ENCODE results near the gene VPS39.

VPS39 gene

GRCh38 chr15:42149493-42150218 is 58.4 kb downstream of the VPS39 start:
- DNase-seq: peak in 2 of 10 donors; percentile 45 to 54
- intact Hi-C loops (cut with DNase I): no loop called here

DNA sequence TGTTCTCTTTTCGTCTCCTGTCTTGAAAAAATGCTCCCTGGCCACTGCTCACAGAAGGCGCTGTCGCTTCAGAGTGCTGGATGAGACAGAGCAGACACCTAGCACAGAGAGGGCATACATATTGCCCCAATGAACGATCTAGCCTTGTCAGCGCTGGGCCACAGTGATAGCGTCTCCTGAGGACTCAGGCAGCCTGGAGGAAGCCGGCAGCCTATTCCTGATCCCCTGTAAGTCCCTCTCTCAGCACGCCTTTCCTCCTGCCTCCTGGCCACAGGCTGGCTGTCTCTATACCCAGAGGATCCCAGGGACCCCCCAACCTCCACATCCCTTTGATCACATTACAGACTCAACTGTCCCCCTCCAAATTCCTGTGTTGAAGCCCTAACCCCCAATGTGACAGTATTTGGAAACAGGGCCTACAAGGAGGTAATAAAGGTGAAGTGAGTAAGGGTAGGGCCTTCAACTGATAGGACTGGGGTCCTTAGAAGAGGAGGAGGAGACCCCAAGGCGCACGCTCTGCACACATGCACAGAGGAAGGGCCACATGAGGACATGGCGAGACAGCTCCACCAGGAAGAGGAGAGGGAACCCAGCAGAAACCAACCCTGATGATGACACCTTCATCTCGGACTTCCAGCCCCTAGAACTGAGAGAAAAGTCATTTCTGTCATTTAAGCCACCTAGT is 59.2 kb downstream of the VPS39 start:
- intact Hi-C loops (cut with DNase I): no loop called here
- DNase-seq: peak in 2 of 10 donors; percentile 14 to 61

- DNase-seq: peak in 1 of 10 donors; percentile 27
- intact Hi-C loops (cut with DNase I): no loop called here
These were observed 60.7 kb downstream of the VPS39 start for GRCh38 chr15:42147431-42147735.

GRCh38 chr15:42146551-42147430 is 61.3 kb downstream of the VPS39 start:
- peak in 2 of 10 donors; percentile 28 to 63 for DNase-seq
- intact Hi-C loops (cut with DNase I): no loop called here

GRCh38 chr15:42145546-42146455 is 62.3 kb downstream of the VPS39 start:
- peak in 2 of 10 donors; percentile 46 to 61 for DNase-seq
- intact Hi-C loops (cut with DNase I): no loop called here

- DNase-seq: peak in 2 of 10 donors; percentile 20 to 42
- intact Hi-C loops (cut with DNase I): no loop called here
These were observed 63.2 kb downstream of the VPS39 start for GRCh38 chr15:42144841-42145375.

GRCh38 chr15:42143866-42144625 is 64.1 kb downstream of the VPS39 start:
- intact Hi-C loops (cut with DNase I): no loop called here
- DNase-seq: peak in 3 of 10 donors; percentile 46 to 70 (median 52)

- intact Hi-C loops (cut with DNase I): no loop called here
- DNase-seq: peak in 3 of 10 donors; percentile 13 to 62 (median 16)
These were observed 64.7 kb downstream of the VPS39 start for GRCh38 chr15:42143356-42143755.

GRCh38 chr15:42141795-42142667 is 66.1 kb downstream of the VPS39 start:
- DNase-seq: peak in 3 of 10 donors; percentile 39 to 66 (median 57)
- intact Hi-C loops (cut with DNase I): no loop called here

- DNase-seq: peak in 5 of 10 donors; percentile 0 to 31 (median 9)
- intact Hi-C loops (cut with DNase I): no loop called here
These were observed 66.9 kb downstream of the VPS39 start for GRCh38 chr15:42141246-42141645.

GRCh38 chr15:42140383-42141070 is 67.6 kb downstream of the VPS39 start:
- DNase-seq: peak in 2 of 10 donors; percentile 10 to 74
- intact Hi-C loops (cut with DNase I): no loop called here

GRCh38 chr15:42139596-42139995 is 68.5 kb downstream of the VPS39 start:
- peak in 1 of 10 donors; percentile 33 for DNase-seq
- intact Hi-C loops (cut with DNase I): loop anchor here (5.0 kb wide), 1 partner anchor 152 kb away; no protein-coding TSS in a partner anchor

DNA sequence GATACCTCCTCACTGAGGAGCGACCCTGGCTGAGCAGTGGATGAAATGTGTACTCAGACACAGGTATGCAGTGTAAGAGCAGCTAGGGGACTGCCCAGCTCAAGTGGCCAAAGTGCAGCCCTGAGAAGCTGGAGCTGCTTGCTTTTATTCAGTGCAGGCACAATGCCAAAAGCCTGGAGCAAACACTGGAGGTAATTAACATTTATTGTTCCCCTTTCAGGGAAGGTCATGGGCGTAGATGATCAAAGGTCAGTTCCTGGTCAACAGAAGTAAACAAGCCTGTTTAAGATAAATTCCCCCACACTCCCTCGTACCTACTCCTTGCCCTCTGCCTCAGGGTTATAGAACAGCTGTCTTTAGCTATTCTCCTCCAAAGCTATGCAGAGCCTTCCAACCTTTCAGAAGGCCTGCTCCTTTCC is 69.1 kb downstream of the VPS39 start:
- intact Hi-C loops (cut with DNase I): loop anchor here (5.0 kb wide), 1 partner anchor 152 kb away; no protein-coding TSS in a partner anchor
- peak in 1 of 10 donors; percentile 22 for DNase-seq

- DNase-seq: peak in 3 of 10 donors; percentile 14 to 43 (median 16)
- intact Hi-C loops (cut with DNase I): loop anchor here (5.0 kb wide), 1 partner anchor 151 kb away; no protein-coding TSS in a partner anchor
These were observed 69.7 kb downstream of the VPS39 start for GRCh38 chr15:42138411-42138810.

GRCh38 chr15:42137461-42138261 is 70.4 kb downstream of the VPS39 start:
- intact Hi-C loops (cut with DNase I): loop anchor here (1.0 to 5.0 kb wide), 2 partner anchors 71 to 150 kb away; no protein-coding TSS in a partner anchor
- peak in 3 of 10 donors; percentile 14 to 52 (median 28) for DNase-seq

DNA sequence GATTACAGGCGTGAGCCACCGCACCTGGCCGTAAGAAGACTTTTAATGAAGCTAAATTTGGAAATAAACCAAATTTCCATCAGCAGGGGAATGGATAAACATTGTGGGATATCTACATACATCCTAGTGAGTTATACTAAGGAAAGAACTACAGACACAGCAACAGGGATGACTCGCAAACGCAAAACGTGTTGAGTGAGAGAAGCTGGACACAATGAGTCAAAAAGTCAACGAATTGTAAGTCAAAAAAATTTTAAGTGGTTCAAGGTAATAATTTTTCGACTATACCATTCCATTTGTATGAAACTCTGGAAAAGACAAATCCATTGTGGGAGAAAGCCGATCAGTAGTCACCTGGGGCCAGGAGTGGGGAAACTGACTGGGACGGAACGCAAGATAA is 71.6 kb downstream of the VPS39 start:
- peak in 2 of 10 donors; percentile 7 to 53 for DNase-seq
- intact Hi-C loops (cut with DNase I): loop anchor here (5.0 kb wide), 1 partner anchor 149 kb away; no protein-coding TSS in a partner anchor
